C4-2B (cell line): Measurements from ENCODE around the gene KRT32.

Experiments used
- CTCF ChIP-seq: fragments of 450-650 bp; conservative IDR thresholded peaks from 2 replicates; pipeline ENCODE4 v1.5.1; 2017; ENCODE audit warnings: mild to moderate bottlenecking
- ZFX ChIP-seq: fragments of 450-650 bp; IDR thresholded peaks from 2 replicates; pipeline ENCODE4 v1.6.1; 2017

GRCh38 chr17:41476866-41477815 lies 10.0 kb upstream of the KRT32 start:
- TF ChIP-seq CTCF, result no peak
- no peak for TF ChIP-seq ZFX
